ENCODE measurements around the gene CRYZ. TPM values are rescaled to one million over a fixed set of nuclear protein-coding genes. Genes with fewer than 3 reads are reported as not detected.

CRYZ gene
- total RNA-seq, 1 experiment from 2014 or later, result 57.7 TPM

DNA sequence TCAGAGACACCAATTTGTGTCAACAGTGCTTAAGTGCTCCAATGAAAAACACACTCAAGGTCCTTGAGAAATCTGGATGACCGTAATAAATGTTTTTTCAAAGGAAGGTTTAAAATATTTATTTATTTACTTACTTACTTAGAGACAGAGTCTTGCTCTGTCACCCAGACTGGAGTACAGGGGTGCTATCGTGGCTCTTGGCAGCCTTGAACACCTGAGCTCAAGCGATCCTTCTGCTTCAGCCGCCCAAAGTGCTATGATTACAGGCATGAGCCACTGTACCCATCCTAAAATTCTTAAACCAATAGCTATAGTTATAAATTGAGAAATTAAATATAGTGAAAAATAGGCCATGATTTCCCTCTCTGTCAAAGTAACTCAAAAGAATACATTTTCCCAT lies 41.9 kb downstream of the CRYZ start:
- Histone ChIP-seq H3K27ac (ENCODE audit: low read length) (no peak overlapping the region), H3K9ac (ENCODE audit: low read length) (no peak overlapping the region), H3K27me3 (ENCODE audit: low read length) (no peaks in the 10 kb centered on the region), H3K9me2 (replicated peaks; ENCODE audit: low read length) (no peaks in the 10 kb centered on the region), H3K4me2 (ENCODE audit: low read length) (no peak overlapping the region), H3K79me2 (ENCODE audit: low read length) (no peaks in the 10 kb centered on the region), H2AFZ (ENCODE audit: low read length) (no peak overlapping the region), H3K9me3 (ENCODE audit: low read length) (no peaks in the 10 kb centered on the region), H4K20me1 (ENCODE audit: low read length) (no peaks in the 10 kb centered on the region), H3F3A (ENCODE audit: low read length, unreplicated experiment) (no peaks in the 10 kb centered on the region), H3K4me3 (ENCODE audit: low read length) (no peak overlapping the region), H3K36me3 (ENCODE audit: low read depth, low read length) (no peaks in the 10 kb centered on the region), H3K4me1 (ENCODE audit: insufficient read depth, low read length) (peaks cover 37% of the 10 kb centered on the region)
- ATAC-seq, result no peak
- TF ChIP-seq EZH2 (IDR thresholded peaks at IDR 0.05; ENCODE audit: low read length, unreplicated experiment), result no peak
- TF ChIP-seq, protein P1, sequence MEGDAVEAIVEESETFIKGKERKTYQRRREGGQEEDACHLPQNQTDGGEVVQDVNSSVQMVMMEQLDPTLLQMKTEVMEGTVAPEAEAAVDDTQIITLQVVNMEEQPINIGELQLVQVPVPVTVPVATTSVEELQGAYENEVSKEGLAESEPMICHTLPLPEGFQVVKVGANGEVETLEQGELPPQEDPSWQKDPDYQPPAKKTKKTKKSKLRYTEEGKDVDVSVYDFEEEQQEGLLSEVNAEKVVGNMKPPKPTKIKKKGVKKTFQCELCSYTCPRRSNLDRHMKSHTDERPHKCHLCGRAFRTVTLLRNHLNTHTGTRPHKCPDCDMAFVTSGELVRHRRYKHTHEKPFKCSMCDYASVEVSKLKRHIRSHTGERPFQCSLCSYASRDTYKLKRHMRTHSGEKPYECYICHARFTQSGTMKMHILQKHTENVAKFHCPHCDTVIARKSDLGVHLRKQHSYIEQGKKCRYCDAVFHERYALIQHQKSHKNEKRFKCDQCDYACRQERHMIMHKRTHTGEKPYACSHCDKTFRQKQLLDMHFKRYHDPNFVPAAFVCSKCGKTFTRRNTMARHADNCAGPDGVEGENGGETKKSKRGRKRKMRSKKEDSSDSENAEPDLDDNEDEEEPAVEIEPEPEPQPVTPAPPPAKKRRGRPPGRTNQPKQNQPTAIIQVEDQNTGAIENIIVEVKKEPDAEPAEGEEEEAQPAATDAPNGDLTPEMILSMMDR (conservative IDR thresholded peaks at IDR 0.05; ENCODE audit: low read depth, low read length), result no peak
- TF ChIP-seq EZH2phosphoT487 (IDR thresholded peaks at IDR 0.05; ENCODE audit: borderline replicate concordance, low read length), result no peak
- DNase-seq, result no peak
- intact Hi-C loops (cut with micrococcal nuclease), result loop anchor here (5.0 kb wide), 3 partner anchors 219 to 849 kb away; partner anchors contain the start of genes FPGT and LRRIQ3
- ChIA-PET POLR2A (ENCODE audit: unreplicated experiment) (no interaction called here), CTCF (no interaction called here)
- no TSS peak for BruUV-seq (replicated peaks)

DNA sequence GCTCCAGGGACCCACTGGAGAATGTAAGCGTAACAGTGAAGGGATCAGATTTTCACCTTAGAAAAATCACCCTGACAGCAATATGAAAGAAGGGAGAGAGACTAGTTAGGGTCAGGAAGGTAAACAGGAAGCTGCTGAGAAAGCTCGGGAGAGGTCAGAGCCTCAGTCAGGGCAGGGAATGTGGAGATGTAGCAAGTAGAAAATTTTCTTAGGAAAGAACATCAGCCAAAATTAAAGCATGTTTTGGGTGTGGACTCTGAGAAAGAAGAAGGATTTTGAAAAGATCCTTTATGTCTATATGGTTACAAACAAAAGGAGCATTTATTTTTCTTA lies 42.5 kb downstream of the CRYZ start:
- ATAC-seq (no peak), DNase-seq (peak; percentile 6)
- Histone ChIP-seq H3K4me1 (ENCODE audit: insufficient read depth, low read length) (peaks cover 37% of the 10 kb centered on the region), H4K20me1 (ENCODE audit: low read length) (no peaks in the 10 kb centered on the region), H3K4me3 (ENCODE audit: low read length) (no peak overlapping the region), H3K36me3 (ENCODE audit: low read depth, low read length) (no peaks in the 10 kb centered on the region), H3F3A (ENCODE audit: low read length, unreplicated experiment) (no peaks in the 10 kb centered on the region), H3K27ac (ENCODE audit: low read length) (0 out of 2 replicates have a peak overlapping the region, but pooled peaks have one; percentile 12), H3K9me3 (ENCODE audit: low read length) (no peaks in the 10 kb centered on the region), H3K4me2 (ENCODE audit: low read length) (peak overlapping the region; percentile 61), H3K79me2 (ENCODE audit: low read length) (no peaks in the 10 kb centered on the region), H2AFZ (ENCODE audit: low read length) (peak overlapping the region; percentile 69), H3K9me2 (replicated peaks; ENCODE audit: low read length) (no peaks in the 10 kb centered on the region), H3K9ac (ENCODE audit: low read length) (no peak overlapping the region), H3K27me3 (ENCODE audit: low read length) (no peaks in the 10 kb centered on the region)
- ChIA-PET CTCF (interaction anchor here (0.7 kb wide), 1 partner anchor 173 kb away, joined by 4 read pairs; no protein-coding TSS in a partner anchor), POLR2A (ENCODE audit: unreplicated experiment) (no interaction called here)
- intact Hi-C loops (cut with micrococcal nuclease), result loop anchor here (5.0 kb wide), 3 partner anchors 218 to 848 kb away; partner anchors contain the start of genes FPGT and LRRIQ3
- TF ChIP-seq EZH2 (IDR thresholded peaks at IDR 0.05; ENCODE audit: low read length, unreplicated experiment) (no peak), EZH2phosphoT487 (IDR thresholded peaks at IDR 0.05; ENCODE audit: borderline replicate concordance, low read length) (no peak)
- TF ChIP-seq, protein P1 (conservative IDR thresholded peaks at IDR 0.05; ENCODE audit: low read depth, low read length), result no peak
- BruUV-seq (replicated peaks), result no TSS peak

DNA sequence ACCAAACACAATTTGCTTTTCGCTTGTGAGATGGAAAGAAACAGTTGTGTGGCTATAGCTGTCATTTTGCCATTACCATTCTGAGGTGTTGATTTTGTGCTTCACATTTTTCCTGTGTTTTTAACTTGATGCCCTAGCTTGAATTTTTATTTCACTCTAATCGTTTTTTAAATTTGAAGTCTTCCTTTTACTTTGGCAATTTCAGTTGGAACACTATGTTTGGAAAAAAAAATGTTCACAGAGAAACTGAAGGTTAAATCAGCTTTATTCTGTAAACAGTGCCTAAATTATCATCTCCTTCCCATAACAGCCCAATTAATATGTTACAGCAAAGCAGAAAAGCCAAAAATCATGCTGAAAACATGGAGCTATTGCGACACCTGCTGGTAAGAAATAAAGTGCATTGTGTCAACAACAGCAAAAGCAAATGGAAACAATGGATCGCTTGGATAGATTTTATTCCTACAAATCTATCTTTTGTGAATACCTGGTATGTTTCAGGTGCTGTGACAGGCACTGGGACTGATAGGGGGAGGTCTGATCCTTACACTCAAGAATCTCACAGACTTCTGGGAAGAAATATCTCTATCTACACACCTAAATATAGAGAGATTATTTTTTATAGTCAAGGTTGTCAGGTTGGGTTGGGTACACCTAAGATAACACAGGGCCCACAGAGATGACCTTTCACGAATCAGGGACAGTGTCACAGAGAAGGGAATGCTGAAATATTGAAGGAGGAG lies 43.1 kb downstream of the CRYZ start:
- TF ChIP-seq, protein P1 (conservative IDR thresholded peaks at IDR 0.05; ENCODE audit: low read depth, low read length), result peak; percentile 95
- TF ChIP-seq EZH2phosphoT487 (IDR thresholded peaks at IDR 0.05; ENCODE audit: borderline replicate concordance, low read length), result no peak
- Histone ChIP-seq H4K20me1 (ENCODE audit: low read length) (no peaks in the 10 kb centered on the region), H3K4me2 (ENCODE audit: low read length) (peak overlapping the region; percentile 61), H3K79me2 (ENCODE audit: low read length) (no peaks in the 10 kb centered on the region), H3F3A (ENCODE audit: low read length, unreplicated experiment) (no peaks in the 10 kb centered on the region), H3K9me2 (replicated peaks; ENCODE audit: low read length) (no peaks in the 10 kb centered on the region), H3K9me3 (ENCODE audit: low read length) (no peaks in the 10 kb centered on the region), H3K36me3 (ENCODE audit: low read depth, low read length) (no peaks in the 10 kb centered on the region), H2AFZ (ENCODE audit: low read length) (peak overlapping the region; percentile 69), H3K27me3 (ENCODE audit: low read length) (no peaks in the 10 kb centered on the region), H3K4me3 (ENCODE audit: low read length) (no peak overlapping the region), H3K9ac (ENCODE audit: low read length) (no peak overlapping the region), H3K4me1 (ENCODE audit: insufficient read depth, low read length) (peaks cover 37% of the 10 kb centered on the region), H3K27ac (ENCODE audit: low read length) (0 out of 2 replicates have a peak overlapping the region, but pooled peaks have one; percentile 12)
- intact Hi-C loops (cut with micrococcal nuclease), result loop anchor here (2.0 to 5.0 kb wide), 4 partner anchors 185 to 847 kb away; partner anchors contain the start of genes FPGT and LRRIQ3
- ChIA-PET CTCF (interaction anchor here (0.5 to 0.7 kb wide), 5 partner anchors 96 to 1233 kb away, joined by 3 to 4 read pairs (median 3); no protein-coding TSS in a partner anchor), POLR2A (ENCODE audit: unreplicated experiment) (interaction anchor here (0.6 kb wide), 1 partner anchor 187 kb away, joined by 3 read pairs; no protein-coding TSS in a partner anchor)
- DNase-seq (peak; percentile 87), ATAC-seq (peak; percentile 23; the same call in 1 of the 2 replicates)
- no TSS peak for BruUV-seq (replicated peaks)
